Stimulated activated CD8-positive, alpha-beta memory T cell treated with anti-CD3 and anti-CD28 coated beads, Interleukin-2, amount 100 ng/mL, for 48 hours (primary cell): ENCODE measurements around the gene ABHD6.
"Not testable (repeated sequence)": the region's sequence is repeated elsewhere in the genome, so short reads cannot be mapped to it uniquely, and the experiment has no call there.

Source experiments
- DNase-seq, 2 donors: peaks; one replicate each; pipeline ENCODE4 v3.0.0-alpha.2; 2020; ENCODE audit warnings: low read depth in 2 of 2

Gene ABHD6

GRCh38 chr3:58210761-58211460 lies 26.7 kb upstream of the ABHD6 start, which contains the start of gene DNASE1L3:
DNASE1L3 (minus strand) TSS chr3:58210972; CDS start chr3:58210906, 66 bp downstream.
- DNase-seq = no peak

GRCh38 chr3:58214484-58215316 lies 22.9 kb upstream of the ABHD6 start:
- peak; percentile 25 to 28 for DNase-seq

GRCh38 chr3:58215317-58216025 lies 22.1 kb upstream of the ABHD6 start:
- DNase-seq = no peak

GRCh38 chr3:58216496-58217195 lies 20.9 kb upstream of the ABHD6 start:
- no peak for DNase-seq

GRCh38 chr3:58217209-58217811 lies 20.3 kb upstream of the ABHD6 start:
- peak; percentile 34 to 37 for DNase-seq

GRCh38 chr3:58218904-58219303 lies 18.7 kb upstream of the ABHD6 start:
- no peak for DNase-seq

- no peak for DNase-seq
Observed at GRCh38 chr3:58222161-58222724, 15.3 kb upstream of the ABHD6 start.

- no peak for DNase-seq
Observed at GRCh38 chr3:58223855-58224254, 13.7 kb upstream of the ABHD6 start.

- DNase-seq = not testable (repeated sequence)
Observed at GRCh38 chr3:58227933-58228332, 9.7 kb upstream of the ABHD6 start.

- DNase-seq = no peak
Observed at GRCh38 chr3:58230876-58231552, 6.6 kb upstream of the ABHD6 start.

- DNase-seq = no peak
Observed at GRCh38 chr3:58231666-58232065, 5.9 kb upstream of the ABHD6 start.

- no peak for DNase-seq
Observed at GRCh38 chr3:58234516-58234931, 3.1 kb upstream of the ABHD6 start.

- DNase-seq = no peak
Observed at GRCh38 chr3:58235970-58236369, 1.6 kb upstream of the ABHD6 start.

- no peak for DNase-seq
Observed at GRCh38 chr3:58236527-58237237, 910 bp upstream of the ABHD6 start.

GRCh38 chr3:58237941-58238681 lies 519 bp downstream of the ABHD6 start:
- peak; percentile 24 to 37 for DNase-seq

GRCh38 chr3:58238830-58239229 lies 1.2 kb downstream of the ABHD6 start:
- no peak for DNase-seq

GRCh38 chr3:58241306-58242044 lies 3.9 kb downstream of the ABHD6 start:
- DNase-seq = no peak

GRCh38 chr3:58242340-58242739 lies 4.7 kb downstream of the ABHD6 start:
- DNase-seq = no peak
